Measurements from ENCODE around the gene C9orf78.

The C9orf78 gene, protein sequence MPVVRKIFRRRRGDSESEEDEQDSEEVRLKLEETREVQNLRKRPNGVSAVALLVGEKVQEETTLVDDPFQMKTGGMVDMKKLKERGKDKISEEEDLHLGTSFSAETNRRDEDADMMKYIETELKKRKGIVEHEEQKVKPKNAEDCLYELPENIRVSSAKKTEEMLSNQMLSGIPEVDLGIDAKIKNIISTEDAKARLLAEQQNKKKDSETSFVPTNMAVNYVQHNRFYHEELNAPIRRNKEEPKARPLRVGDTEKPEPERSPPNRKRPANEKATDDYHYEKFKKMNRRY

DNA sequence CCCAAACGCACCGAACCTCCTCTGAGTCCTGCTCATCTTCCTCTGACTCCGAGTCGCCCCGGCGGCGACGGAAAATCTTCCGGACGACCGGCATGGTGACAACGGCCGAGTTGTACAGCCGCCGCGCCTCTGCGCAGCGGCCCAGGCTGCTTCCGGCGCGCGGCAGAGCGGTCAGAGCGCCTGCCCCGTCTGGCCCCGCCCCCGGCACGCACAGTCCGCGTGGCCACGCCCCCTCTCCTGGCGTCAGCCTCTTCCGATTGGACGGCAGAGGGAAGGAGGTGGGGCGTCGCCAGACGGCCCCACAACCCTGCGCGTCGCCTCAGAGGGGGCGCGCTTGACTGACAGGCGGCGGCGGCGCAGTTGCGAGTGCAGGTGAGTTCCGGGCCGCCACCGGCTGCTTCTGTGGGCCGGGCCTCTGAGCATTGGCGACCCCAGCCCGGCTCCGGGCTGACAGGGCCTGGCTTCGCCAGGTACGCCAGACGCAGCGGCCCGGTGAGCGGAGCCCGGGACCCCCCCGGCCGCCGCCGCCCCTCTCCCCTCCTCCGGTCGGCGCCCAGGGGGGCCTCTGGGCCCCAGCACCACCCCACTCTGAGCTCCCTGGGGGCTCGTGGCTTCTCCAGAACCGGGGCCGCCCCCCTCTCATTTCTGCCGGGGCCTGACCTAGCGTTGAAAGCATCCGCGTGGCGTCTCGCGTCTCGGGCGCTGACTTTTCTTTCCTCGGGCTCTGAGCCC lies at the start of gene C9orf78, which contains the start of gene USP20:
Gene C9orf78 (minus strand): TSS at position 148 of the 732 bp plus-strand sequence. CDS start 54 bp downstream, at position 94.
Gene USP20 (plus strand): TSS at position 331 of the 732 bp plus-strand sequence. CDS start 17,098 bp downstream, outside the sequence.
- peak; percentile 78 for DNase-seq

DNA sequence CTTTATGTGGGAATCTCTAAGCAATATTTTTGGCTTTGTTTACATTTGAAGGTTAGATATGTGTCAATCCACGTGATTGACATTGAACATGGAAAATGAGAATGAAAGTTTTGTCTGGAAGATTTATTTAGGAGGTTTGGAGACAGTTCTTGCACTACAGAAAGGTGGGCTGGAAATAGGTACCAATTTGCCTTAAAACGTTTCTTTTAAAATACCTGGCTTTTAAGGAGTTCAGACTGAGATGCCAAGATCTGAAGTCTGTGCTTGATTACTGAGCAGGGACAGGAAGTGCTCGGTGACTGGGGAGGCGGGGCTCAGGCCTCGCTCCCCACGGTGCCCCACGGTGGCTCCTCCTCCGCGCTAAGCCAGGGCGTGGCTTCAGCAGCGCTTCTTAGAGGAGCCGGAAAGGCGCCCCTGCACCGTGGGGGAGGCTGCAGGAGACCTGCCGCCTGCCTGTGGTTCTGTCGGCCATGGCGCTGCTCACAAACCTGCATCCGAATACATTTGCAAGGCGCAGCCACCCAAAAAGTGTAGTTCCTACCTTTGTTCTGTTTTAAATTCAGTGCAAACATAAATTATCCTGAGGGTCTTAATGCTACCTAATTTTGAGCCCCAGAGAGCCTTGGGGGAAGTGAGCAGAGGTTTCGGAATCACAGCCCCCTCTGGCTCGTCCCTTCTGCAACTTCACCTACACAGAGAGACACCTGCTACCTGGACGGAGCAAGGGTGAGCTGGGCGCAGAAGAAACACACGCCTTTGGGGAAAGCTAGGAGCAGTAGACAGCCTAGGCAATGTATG lies 49.3 kb upstream of the C9orf78 start:
- peak; percentile 42 for DNase-seq

DNA sequence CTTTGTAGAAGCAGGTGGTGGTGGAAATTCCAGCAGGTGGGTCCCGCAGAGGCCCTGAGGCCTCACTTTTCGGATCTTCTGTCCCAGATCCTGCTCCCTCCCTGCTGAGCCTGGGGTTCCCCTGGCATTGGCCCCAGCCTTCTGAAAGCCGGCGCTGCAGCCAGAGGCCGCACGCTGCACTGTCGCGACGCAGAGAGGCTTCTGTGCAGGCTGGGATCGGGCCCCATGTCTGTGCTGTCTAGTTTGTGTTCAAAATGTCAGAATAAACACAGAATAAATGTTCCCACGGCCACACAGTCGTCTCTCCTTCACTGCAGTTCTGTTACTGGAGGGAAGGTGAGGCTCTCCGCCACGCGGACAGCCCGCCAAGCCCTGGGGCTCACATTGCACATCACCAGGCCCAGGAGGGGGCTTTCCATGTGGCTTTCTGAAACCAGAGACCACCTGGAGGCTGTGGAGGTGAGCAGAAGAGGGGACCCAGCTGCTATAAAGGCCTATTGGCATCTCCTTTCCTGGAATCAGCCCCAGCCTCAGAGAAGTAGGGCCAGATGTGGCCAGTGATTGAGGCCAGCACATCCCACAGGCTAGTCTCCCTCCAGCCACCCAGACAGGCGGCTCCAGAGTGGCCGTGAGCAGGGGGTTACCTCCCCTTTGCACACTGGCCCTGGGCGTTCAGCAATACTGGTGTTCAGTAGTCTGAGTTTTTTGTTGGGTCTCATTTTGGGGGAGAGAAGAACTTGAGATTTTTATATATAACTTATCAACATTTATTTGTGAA lies 46.7 kb upstream of the C9orf78 start:
- no peak for DNase-seq

DNA sequence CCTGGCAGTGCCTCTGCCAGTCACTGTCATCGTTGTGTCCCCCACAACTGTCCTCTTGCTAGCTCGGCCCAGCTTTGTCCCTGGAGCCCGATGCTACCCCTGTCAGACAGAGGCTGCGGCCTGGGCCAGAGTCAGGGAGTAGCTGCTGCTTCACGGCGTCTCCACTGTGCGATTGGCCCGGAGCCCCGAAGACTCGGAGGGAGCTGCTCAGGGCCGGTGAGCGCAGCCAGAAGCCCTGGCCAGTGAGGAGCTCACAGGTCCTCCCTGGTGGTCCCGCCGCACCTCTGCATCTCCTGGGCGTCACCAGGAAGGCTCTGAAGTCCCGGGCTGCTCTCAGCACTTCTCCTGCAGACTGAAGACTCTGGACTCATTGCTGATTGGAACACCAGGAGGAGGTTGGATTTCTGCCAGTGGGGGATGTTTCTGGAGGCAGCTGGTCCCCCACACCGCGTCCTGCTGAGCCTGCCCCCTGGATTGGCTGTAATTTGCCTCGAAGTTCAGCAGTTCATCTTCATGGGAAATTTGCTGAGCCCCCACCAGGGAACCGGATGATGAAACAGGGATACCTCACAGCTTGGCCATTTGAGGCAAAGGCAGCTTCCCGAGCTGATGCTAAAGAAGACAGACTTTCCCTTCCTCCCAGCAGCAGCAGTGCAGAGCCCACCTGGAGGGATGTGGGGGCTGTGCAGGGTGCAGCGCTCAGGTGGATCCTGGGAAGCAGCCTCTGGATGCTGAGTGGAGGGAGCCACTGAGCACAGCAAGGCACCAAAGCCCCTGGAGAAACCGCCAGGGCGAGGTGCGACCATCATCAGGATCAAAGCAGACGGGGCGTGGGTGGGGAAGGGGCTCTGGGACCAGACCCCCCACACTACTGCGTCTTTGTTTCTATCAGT lies 45.8 kb upstream of the C9orf78 start:
- no peak for DNase-seq

DNA sequence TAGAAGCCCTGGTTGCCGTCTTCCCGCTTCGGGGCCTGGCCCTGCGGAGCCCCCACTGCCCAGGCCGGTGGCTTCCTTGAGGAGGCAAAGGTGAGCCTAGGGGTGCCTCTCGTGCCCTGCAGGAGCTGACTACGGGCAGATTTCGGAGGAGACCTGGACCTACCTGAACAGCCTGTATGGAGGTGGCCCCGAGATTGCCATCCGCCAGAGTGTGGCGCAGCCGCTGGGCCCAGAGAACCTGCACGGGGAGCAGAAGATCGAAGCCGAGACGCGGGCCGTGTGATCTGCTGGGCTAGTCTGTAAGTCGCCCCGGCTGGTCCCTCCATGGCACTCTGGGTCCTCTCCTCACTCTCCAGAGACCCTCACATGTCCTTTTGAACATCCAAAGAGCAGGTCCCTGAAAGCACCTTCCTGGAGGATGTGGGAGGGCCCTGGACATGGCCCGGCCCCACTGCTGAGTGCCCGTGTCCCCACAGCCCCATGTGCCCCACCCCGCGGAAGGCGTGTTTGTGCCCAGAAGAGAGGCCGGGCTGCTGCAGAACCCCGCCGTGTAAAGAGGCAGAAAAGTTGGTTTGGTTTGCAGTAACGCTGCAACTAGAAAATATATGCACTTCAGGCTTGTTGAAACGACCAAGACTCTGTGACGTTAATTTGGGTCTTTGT lies 45.0 kb upstream of the C9orf78 start:
- no peak for DNase-seq

DNA sequence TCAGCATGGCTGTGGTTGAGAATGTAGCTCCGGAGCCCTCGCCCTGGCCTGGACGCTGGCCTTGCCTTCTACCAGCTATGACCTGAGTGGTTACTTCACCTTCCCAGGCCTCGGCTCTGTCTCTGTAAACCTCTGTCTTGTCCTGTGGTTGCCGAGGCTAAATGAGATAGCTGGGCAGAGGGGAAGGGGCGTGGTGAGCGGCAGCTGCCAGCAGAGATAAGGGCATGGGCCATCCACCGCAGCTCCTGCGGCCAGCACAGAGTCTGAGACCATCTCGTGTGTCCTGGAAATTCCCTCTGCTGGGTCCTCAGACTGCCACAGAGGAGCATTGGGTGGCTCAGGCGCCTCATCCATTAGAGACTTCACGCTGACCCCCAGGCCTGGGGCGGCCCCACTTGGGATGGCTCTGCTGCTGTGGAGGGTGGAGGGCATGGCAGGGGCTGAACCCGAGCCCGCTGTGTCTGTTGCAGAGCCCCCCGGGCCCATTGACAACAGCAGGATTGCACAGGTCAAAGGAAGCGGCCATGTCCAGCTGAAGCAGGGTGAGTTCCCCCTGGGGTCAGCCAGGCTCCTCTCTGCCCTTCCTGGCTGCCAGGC lies 44.1 kb upstream of the C9orf78 start:
- no peak for DNase-seq

DNA sequence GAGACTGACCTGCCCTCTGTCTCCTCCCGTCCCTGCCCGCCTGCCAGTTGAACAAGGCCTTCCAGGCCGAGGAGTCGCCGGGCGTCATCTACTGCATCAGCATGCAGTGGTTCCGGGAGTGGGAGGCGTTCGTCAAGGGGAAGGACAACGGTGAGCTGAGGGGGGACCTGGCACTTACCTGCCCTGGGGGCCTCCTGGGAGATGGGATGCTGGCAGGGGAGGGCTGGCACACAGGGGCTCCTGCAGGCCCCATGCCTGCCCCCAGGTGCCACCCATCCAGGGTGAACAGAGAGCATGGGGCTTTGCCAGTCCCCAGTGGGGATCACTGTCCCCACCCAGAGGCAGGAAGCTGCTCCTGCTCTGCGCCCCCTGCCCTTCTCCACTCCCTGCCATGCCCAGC lies 43.2 kb upstream of the C9orf78 start:
- no peak for DNase-seq

DNA sequence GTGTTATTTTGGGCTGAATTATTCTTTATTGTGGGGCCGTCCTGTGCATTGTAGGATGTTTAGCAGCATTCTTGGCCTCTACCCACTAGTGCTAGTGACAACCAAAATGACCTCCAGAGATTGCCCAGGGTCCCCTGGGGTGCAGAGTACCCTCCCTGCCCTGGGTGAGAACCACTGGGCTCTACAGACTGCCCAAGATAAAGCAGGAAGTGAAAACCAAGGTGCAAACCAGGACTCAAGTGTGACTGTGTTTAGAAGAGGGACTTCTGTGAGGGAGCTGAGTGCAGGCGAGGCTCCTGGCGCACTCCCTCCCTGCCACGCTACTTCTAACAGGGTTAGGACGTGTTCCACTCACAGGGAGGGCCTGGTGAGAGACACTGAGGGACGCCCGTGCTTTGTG lies 41.7 kb upstream of the C9orf78 start:
- no peak for DNase-seq

DNA sequence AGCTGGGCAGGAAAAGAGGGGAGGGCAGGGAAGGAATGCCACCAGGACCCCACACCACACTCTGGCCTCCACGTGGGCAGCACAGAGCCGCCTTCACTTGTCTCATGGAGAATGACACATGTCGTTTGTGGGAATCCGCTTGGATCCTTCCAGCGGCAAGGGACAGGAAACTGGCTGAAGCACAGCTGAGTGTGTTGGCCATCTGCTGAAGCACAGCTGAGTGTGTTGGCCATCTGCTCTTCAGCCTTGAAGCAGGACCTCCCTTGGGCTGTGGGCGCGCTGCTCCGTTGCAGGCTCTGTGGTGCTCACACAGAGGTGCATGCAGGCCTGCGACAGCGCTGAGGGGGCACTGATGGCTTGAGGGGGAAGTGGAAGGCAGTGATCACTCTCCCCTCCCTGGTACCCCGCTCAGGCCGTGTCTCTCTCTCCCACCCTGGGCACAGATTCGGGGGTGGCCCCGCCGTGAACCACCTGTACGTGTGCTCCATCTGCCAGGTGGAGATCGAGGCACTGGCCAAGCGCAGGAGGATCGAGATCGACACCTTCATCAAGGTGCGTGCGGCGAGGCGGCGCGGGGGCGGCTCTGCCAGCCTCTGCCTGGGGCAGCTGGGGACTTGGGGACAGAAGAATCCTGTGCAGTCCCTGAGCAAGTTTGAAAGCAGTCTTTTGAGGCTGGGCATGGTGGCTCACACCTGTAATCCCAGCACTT lies 40.8 kb upstream of the C9orf78 start:
- DNase-seq: no peak

DNA sequence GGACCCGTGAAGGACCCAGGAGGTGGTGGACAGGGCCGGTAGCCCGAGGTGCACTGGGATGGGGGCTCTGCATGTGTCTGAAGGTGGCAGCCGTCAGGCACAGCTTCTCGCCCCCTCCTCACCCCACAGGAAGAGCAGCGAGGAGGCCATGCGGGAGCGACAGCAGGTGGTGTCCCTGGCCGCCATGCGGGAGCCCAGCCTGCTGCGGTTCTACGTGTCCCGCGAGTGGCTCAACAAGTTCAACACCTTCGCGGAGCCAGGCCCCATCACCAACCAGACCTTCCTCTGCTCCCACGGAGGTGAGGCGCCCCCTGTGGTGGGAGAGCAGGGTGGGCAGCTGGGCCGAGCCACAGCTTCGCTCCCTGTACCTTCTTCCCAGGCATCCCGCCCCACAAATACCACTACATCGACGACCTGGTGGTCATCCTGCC lies 40.1 kb upstream of the C9orf78 start:
- DNase-seq: no peak

DNA sequence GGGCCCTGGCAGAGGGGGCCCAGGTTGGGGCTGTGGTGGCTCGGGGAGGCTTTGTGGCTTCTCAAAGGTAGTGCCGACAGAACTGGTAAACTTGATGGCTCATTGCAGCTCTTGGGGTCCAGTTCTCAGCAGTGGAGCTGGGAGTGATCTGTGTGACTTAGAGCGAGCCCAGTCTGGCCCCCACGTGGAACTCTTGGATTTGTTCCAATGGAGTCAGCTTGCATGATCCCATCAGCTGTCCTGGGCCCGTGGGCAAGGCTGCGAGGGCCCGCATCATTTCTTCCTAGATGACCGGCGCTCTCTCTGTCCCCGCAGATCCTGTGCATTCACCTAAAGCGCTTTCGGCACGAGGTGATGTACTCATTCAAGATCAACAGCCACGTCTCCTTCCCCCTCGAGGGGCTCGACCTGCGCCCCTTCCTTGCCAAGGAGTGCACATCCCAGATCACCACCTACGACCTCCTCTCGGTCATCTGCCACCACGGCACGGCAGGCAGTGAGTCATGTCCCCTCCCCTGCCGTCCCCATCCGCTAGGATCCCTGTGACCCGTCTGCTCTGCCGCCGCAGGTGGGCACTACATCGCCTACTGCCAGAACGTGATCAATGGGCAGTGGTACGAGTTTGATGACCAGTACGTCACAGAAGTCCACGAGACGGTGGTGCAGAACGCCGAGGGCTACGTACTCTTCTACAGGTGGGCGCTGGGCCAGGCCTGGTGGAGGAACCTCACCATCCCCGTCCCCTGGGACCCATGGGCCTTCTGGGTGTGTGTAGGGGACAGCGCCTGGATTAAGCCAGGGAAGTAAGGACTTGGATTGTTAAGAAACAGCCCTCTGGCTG lies 39.4 kb upstream of the C9orf78 start:
- no peak for DNase-seq

DNA sequence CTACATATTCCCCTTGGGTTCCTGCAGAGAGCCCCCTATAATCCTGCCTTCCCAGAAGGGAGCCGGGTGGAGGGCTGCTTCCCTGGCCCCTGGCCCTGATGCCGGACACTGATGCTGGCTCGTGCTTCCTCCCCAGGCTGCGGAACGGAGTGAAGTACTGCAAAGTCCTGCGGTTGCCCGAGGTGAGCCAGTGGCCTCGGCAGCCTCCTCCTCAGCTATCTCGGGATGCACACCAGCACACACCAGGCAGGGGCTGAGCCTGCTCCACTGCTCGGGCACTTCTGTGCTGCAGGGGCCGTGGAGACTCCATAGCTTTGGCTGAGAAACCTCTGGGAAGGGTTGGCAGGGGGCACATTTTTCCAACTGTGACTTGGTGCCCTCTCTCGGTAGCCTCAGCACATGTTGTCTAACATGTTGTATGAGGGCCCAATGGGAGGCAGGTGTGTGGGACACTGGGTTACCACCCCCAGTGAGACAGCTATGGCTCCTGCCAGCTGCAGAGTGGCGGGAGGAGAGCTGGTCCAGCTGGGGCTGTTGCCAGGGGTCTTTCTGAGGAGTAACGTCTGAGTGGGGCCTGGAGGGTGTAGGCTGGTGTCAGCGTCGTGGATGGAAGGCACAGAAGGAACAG lies 38.6 kb upstream of the C9orf78 start:
- no peak for DNase-seq

DNA sequence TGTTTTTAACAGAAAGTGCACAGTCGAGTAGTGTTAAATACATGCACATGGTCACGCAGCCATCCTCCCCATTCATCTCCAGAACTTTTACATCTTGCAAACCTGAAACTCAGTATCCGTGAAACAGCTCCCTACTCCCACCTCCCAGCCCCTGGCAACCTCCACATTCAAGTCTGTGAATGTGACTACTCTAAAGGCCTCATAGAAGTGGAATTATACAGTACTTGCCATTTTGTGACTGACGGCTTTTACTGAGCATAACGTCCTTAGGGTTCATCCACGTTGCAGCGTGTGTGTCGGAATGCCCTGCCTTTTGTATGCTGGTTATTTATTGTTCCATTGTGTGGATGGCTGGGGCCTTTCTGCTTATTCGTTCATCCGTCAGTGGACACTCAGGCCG lies 36.0 kb upstream of the C9orf78 start:
- DNase-seq: no peak

DNA sequence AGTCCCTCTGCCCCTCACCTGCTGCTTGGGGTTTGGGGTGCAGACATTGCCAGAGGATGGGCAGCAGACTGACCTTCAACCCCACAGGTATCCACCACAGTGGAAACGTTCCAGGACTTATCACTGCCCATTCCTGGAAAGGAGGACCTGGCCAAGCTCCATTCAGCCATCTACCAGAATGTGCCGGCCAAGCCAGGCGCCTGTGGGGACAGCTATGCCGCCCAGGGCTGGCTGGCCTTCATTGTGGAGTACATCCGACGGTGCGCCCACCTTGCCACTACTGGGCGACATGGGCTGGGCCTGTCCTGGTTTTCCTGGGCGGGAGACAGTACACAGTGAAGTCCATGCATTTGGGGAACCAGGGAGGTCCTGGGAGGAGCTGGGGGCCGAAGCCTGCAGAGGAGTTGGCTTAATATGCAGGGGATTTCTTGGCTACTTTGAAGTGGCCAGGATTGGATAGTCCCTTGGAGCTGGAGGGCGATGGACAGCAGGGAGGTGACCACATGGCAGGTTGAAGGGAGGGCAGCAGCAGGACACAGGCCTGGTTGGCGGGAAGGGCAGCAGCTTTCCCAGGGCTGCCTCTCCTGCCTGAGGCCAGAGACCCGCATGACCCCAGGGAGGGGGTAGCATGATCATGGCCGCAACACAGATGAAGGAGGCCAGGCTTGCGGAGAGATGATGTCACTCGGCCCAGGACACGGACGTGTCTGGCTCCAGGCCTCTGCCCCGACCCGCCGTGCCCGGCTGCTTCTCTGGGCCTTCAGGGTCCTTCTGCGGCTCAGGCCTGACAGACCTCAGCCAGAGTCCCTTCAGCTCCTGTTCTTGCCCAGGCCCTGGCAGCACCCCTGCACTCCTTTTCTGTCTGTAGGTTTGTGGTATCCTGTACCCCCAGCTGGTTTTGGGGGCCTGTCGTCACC lies 34.8 kb upstream of the C9orf78 start:
- no peak for DNase-seq

DNA sequence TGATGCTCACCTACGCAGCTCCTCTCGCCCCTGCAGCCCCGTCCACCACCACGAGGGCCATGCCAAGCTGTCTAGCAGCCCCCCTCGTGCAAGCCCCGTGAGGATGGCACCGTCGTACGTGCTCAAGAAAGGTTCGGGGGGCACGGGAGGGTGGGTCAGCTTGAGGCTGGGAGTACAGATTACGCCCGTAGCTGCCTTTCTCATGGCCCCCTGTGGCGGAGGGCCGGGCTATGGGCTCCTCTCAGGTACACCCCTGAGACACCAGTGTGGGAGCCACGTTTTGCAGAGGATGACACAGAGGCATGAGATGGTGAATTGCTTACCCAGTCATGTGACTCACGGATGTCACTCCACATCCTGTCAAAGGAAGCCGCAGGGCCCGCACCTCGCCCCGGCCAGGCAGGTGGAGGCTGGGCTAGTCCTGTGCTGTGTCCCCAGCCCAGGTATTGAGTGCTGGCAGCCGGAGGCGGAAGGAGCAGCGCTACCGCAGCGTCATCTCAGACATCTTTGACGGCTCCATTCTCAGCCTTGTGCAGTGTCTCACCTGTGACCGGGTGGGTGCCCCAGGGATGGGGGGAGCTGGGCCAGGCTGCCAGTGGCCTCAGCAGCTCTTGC lies 33.9 kb upstream of the C9orf78 start:
- no peak for DNase-seq

DNA sequence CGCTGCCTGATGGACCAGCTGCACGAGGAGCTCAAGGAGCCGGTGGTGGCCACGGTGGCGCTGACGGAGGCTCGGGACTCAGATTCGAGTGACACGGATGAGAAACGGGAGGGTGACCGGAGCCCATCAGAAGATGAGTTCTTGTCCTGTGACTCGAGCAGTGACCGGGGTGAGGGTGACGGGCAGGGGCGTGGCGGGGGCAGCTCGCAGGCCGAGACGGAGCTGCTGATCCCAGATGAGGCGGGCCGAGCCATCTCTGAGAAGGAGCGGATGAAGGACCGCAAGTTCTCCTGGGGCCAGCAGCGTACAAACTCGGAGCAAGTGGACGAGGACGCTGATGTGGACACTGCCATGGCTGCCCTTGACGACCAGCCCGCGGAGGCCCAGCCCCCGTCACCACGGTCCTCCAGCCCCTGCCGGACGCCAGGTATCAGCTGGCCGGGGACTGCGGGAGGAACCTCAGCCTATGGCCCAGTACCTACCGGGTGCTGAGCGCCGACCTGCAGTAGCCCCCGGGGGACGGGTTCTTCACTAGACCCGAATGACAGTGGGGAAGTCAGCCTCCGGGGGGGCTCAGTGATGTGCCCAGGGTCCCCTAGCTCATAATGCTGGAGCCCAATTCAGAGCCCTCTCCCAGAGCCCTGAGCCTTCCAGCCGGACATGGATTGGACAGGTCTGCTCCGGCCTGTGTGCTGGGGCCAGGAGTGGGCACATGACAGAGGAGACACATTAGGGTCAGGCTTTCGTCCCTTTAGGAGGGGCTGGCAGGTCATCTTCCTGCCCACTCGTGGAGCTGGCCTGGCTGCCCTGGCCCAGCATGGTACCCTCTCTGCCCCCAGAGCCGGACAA lies 33.2 kb upstream of the C9orf78 start:
- DNase-seq: no peak
